Psoas muscle (tissue), 8 donors: ENCODE measurements around the gene GPC1. TPM values are rescaled to one million over a fixed set of nuclear protein-coding genes. Genes with fewer than 3 reads are reported as not detected.

Experiments used
- ATAC-seq, 4 donors: fragments of 200-7000 bp; cut with Tn5 transposase; one replicate each; pipeline ENCODE4 v1.9.1; 2020; ENCODE audit warnings: moderate library complexity in 3 of 4, mild to moderate bottlenecking in 2 of 4
- DNase-seq, 2 donors: peaks; one replicate each; pipeline ENCODE4 v3.0.0-alpha.2; 2020
- H3K27ac ChIP-seq: fragments of 200-600 bp; one replicate; pipeline ENCODE4 v1.8.0; 2022
- H3K27me3 ChIP-seq, 3 donors: fragments of 200-600 bp in 1 of 3; one replicate each; pipeline versions ENCODE4 v1.6.1 to v1.8.0; 2013 to 2022; ENCODE audit warnings: low read length in 2 of 3, mild to moderate bottlenecking in 2 of 3, moderate library complexity in 1 of 3; ENCODE audit not compliant: insufficient read depth in 3 of 3
- H3K36me3 ChIP-seq, 2 donors: fragments of 200-600 bp in 1 of 2; one replicate each; pipeline versions ENCODE4 v1.6.1 to v1.8.0; 2013 to 2022; ENCODE audit warnings: low read depth in 1 of 2, mild to moderate bottlenecking in 1 of 2, moderate library complexity in 1 of 2; ENCODE audit not compliant: insufficient read depth in 1 of 2
- H3K4me1 ChIP-seq: fragments of 200-600 bp; one replicate; pipeline ENCODE4 v1.8.0; 2022
- H3K4me3 ChIP-seq: fragments of 200-600 bp; one replicate; pipeline ENCODE4 v1.8.0; 2022; ENCODE audit warnings: mild to moderate bottlenecking
- H3K9me3 ChIP-seq: fragments of 200-600 bp; one replicate; pipeline ENCODE4 v1.8.0; 2022
- CTCF ChIP-seq: fragments of 200-600 bp; IDR thresholded peaks from one replicate; pipeline ENCODE4 v1.8.0; 2022; ENCODE audit warnings: antibody characterized with exemption
- WGBS, 3 donors: extraction: QIAGEN DNeasy Blood & Tissue Kit; methylation state at CpG; one replicate each; pipeline versions ENCODE4 v1.1.6 to v1.1.7; 2013; 5-methylcytosine and 5-hydroxymethylcytosine counted together
- intact Hi-C, 2 donors: fragments of 100-400 bp; cut with DNase I; formaldehyde crosslinking; loops; one replicate each; pipeline versions ENCODE4 v1.11.0 to v1.14.2; 2022
- polyA plus RNA-seq, 3 donors: library from polyadenylated mRNA; stranded (reverse); fragments of 200-250 nt; gene quantifications; one replicate each; pipeline ENCODE4 v1.2.3, GENCODE V29; 2013
- total RNA-seq, 4 donors: library from RNA; stranded (reverse); fragmentation: NEBNext Ultra II Directional in 2 of 4; extraction: Animal tissue kit (Norgen Biotek cat#: 25700) in 2 of 4; gene quantifications; one replicate each; pipeline versions ENCODE4 v1.2.1 to v1.2.4, GENCODE V29; 2021 to 2023
- donor health status: healthy with polysubstance abuse.
- donor health status: DM: no; HTN: no; CAD: no; lungs with moderate emphysema.
- donor health status: Bipolar disorder and iron deficiency.
- donor health status: healthy.
- donor health status: DM: yes; HTN: yes; CAD: no.
- donor health status: DM: no; HTN: no; CAD: no.
- donor health status: DM: no; HTN: no; CAD: no.
- donor health status: DM: yes; HTN: yes; CAD: no.

GPC1 gene
- total and polyA plus RNA-seq, 7 donors: 85.4 to 180 (median 116) TPM

- ATAC-seq (no peak), DNase-seq (no peak)
- H3K4me3 ChIP-seq: no peak overlapping the region
- WGBS, 3 donors: 89 to 93% (median 90%) methylated on average over 11 of the region's 11 CpGs
- no peak for TF ChIP-seq CTCF
- H3K27me3 ChIP-seq: no peaks in the 10 kb centered on the region
- intact Hi-C loops: no loop called here
- no peaks in the 10 kb centered on the region for H3K4me1 ChIP-seq
- H3K36me3 ChIP-seq: peaks cover 0 to 9% of the 10 kb centered on the region in 2 donors
- H3K9me3 ChIP-seq: no peaks in the 10 kb centered on the region
- H3K27ac ChIP-seq: no peak overlapping the region
Observed at GRCh38 chr2:240507778-240508251, 72.4 kb downstream of the GPC1 start.

DNA sequence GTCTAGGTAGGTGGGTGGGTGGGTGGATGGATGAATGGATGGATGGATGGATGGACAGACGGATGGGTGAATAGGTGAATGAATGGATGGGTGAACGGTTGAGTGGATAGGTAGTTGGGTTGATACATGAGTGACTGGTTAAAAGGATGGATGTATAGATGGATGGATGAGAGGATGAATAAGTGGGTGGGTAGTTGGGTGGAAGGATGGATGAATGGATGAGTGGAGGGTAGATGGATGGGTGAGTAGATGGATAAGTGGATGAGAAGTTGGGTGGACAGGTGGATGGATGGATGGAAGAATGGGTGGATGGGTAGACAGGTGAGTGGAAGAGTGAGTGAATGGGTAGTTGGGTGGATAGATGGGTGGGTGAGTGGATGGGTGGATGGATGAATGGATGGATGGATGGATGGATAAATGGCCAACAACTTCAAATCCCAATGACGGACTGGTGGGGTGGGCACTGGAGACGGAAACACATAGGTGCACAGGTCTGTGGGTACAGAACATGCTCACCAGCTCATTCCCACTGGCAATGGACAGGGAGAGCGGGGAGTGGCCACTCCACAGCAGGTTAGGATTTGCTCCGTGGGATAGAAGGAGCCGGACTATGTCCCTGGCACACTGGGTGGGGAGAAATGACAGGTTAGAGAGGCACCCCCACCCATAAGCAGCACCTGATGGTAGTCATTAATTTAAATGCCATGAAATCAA lies 73.5 kb downstream of the GPC1 start:
- H3K9me3 ChIP-seq: no peaks in the 10 kb centered on the region
- DNase-seq: no peak
- no peak for ATAC-seq
- TF ChIP-seq CTCF: no peak
- H3K36me3 ChIP-seq: peaks cover 0 to 9% of the 10 kb centered on the region in 2 donors
- no peak overlapping the region for H3K4me3 ChIP-seq
- no peak overlapping the region for H3K27ac ChIP-seq
- intact Hi-C loops: no loop called here
- no peaks in the 10 kb centered on the region for H3K4me1 ChIP-seq
- no peaks in the 10 kb centered on the region for H3K27me3 ChIP-seq
- 97% methylated on average over 7 of the region's 7 CpGs for WGBS, 3 donors

DNA sequence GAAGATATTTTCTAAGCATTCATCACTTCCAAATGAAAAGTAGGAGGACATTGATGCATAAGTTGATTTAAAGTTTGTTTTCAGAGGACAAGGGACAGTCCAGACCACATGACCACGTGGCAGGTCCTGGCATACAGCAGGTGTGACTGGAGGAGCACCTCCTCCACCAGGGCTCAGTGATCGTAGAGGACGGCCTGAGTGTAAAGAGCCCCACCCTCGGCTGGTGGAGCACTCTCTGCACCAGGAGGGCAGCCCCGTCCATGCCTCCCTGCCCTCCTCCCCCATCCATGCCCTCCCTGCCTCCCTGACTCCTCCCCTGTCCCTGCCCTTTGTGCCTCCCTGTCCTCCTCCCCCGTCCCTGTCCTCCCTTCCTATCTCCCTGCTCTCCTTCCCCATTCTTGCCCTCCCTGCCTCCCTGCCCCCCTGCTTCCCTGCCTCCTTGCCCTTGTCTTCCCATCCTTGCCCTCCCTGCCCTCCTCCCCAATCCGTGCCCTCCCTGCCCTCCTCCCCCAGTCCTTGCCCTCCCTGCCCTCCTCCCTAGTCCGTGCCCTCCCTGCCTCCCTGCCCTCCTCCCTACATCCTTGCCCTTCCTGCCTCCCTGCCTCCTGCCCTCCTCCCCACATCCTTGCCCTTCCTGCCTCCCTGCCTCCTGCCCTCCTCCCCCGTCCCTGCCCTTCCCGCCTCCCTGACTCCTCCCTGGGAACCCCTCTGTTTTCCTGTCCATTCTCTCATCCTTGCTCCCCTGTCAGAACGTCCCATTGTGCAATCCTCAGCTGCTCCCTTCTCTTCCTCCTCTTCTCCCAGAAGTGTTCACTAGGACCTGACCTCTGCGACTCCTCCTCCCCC lies 74.4 kb downstream of the GPC1 start:
- no peak for ATAC-seq
- TF ChIP-seq CTCF: no peak
- 58 to 71% (median 67%) methylated on average over 12 of the region's 12 CpGs for WGBS, 3 donors

GRCh38 chr2:240510513-240511210 lies 75.2 kb downstream of the GPC1 start:
- H3K27me3 ChIP-seq: no peaks in the 10 kb centered on the region
- H3K36me3 ChIP-seq: peaks cover 0 to 9% of the 10 kb centered on the region in 2 donors
- ATAC-seq: no peak
- H3K4me3 ChIP-seq: no peak overlapping the region
- 92 to 95% (median 93%) methylated on average over 12 of the region's 12 CpGs for WGBS, 3 donors
- no peak for DNase-seq
- no peaks in the 10 kb centered on the region for H3K4me1 ChIP-seq
- H3K9me3 ChIP-seq: no peaks in the 10 kb centered on the region
- H3K27ac ChIP-seq: no peak overlapping the region
- intact Hi-C loops: loop anchor here in 1 of 2 donors (10.0 kb wide), 1 partner anchor 194 kb away; no protein-coding TSS in a partner anchor
- TF ChIP-seq CTCF: no peak

More for the DNA sequence above, 74.4 kb downstream of the GPC1 start:
- no peaks in the 10 kb centered on the region for H3K9me3 ChIP-seq
- no peak for DNase-seq
- peaks cover 0 to 9% of the 10 kb centered on the region in 2 donors for H3K36me3 ChIP-seq
- H3K4me1 ChIP-seq: no peaks in the 10 kb centered on the region
- no peak overlapping the region for H3K4me3 ChIP-seq
- intact Hi-C loops: loop anchor here in 1 of 2 donors (10.0 kb wide), 1 partner anchor 195 kb away; no protein-coding TSS in a partner anchor
- H3K27me3 ChIP-seq: no peaks in the 10 kb centered on the region
- no peak overlapping the region for H3K27ac ChIP-seq
